SIG-M5 treated with dmso at 0.1 percent for 504 hours (cell line): ENCODE data around the gene TRIO.
"Not testable (repeated sequence)": the region's sequence is repeated elsewhere in the genome, so short reads cannot be mapped to it uniquely, and the experiment has no call there.

Source experiments
- DNase-seq: peaks from one replicate; lab custom pipeline; 2025; ENCODE audit not compliant: unreplicated experiment; lab: John Stamatoyannopoulos, UW

Gene TRIO

DNA sequence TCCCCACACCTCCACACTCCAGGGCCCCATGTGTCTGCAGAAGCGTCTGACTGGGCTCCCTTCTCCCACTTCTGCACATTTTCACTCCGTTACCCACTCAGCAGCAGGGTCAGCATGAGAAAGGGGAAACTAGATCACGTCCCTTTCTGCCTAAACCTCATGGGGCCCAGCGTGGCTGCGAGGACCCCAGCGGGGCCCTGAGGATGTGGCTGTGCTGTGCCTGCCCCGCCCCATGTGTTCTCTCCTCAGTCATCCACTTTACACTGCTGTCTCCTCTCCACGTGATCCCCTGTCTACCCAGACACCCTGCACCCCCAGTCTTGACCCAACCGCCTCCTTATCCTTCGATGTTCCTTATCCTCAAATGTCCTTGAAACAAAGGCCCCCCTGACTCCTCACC is 378.6 kb downstream of the TRIO start:
- DNase-seq = no peak

DNA sequence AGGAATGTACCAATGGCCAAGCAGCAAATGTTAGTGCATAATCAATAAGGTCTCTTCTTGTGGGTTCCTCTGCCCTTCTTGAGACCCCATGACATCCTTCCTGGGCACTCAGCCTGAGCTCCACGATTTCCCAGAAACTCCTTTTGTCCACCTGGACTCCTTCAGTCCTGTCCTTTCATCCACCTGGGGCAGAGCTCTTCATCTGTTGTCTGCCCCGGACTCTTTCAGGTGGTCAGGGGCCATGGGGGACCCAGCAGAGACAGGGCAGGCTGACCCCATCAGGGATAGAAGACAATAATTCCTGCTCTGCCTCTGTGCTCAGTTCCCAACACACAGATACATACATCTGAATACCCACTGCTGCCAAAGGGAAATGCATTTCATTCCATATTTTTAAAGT is 379.6 kb downstream of the TRIO start:
- DNase-seq = no peak

DNA sequence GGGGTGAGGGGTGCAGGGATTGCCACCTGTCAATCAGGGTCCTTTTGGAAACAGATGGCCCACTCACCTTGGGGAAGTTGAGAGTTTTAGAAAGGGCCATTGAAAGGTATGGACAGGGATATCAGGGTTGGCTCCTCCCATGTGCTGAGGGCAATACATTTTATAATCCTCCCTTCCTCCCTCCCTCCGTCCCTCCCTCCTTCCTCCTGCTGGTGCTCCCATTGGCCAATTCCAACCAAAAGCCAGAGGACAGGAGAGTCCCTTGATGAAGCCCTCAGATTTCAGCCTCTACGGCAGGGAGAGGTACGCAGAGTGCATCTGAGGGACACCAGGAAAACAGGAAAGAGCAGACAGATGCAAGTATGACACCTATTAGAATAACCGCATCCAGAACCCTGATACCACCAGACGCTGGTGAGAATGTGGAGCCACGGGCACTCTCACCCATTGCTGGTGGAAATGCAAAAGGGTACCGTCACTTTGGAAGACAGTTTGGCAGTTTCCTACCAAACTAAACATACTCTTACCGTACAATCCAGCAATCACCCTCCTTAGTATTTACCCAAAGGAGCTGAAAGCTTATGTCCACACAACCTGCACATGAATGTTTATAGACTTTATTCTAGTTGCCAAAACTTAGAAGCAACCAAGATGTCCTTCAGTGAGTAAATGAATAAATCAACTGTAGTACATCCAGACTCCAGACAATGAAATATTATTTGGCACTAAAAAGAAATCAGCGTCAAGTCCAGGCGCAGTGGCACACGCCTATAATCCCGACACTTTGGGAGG is 380.3 kb downstream of the TRIO start:
- DNase-seq = no peak

GRCh38 chr5:14525397-14525796 is 382.3 kb downstream of the TRIO start:
- no peak for DNase-seq

DNA sequence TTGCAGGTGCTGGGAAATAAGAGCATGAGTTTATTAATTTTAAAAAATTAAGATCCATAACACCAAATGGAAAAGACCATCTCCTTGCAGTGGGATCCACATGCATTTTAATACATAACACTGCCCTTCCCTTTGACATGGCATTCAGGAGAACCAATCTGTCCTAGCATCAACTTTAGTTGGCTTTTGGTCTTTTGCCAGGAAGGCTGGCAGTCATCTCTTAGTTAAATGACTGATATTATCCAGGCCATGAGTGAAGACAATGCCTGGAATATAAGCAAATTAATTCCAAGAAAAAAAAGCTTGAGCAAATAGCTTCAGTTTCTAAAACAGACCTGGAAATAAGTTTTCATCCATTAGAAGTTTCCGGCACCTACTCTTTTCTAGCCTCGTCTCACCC is 383.4 kb downstream of the TRIO start:
- DNase-seq = no peak

DNA sequence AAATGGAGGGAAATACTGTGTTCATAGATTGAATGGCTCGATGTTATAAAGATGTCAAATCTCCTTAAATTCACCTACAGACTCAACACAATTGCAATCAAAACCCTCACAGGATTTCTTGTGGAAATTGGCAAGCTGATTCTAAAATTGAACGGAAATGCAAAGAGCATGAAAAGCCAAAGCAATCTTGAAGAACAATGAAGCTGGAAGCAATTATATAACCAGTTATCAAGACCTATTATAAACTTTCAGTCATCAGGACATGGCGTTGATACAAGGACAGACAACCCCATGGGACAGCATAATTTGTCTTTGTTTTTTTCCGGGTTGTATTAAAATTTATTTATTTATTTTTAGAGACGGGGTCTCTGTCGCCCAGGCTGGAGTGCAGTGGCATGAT is 385.0 kb downstream of the TRIO start:
- DNase-seq = no peak

- DNase-seq = no peak
Measured at GRCh38 chr5:14528926-14529325, 385.8 kb downstream of the TRIO start.

DNA sequence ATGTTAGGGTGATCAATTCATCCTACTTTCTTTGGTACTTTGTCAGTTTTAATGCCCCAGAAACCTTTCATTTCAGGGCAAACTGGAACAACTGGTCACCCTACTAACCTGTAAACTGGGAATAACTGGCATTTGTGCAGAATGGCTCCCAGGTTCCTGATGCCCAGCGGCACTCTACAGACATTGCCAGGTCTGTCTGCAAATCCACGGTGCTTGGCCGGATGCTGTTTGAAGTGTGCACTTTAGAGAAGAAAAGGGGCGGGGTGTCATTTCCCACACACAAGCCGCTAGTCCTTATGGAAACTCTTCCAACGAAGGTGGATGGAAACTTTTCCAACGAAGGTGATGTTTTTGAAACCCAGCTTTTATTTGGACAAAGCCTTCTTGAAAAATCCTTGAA is 388.5 kb downstream of the TRIO start:
- no peak for DNase-seq

- no peak for DNase-seq
Measured at GRCh38 chr5:14532180-14532579, 389.0 kb downstream of the TRIO start.

GRCh38 chr5:14534773-14535172 is 391.6 kb downstream of the TRIO start:
- no peak for DNase-seq

- peak; percentile 91 for DNase-seq
Measured at GRCh38 chr5:14545308-14545707, 402.2 kb downstream of the TRIO start.

GRCh38 chr5:14545862-14546261 is 402.7 kb downstream of the TRIO start:
- DNase-seq = no peak

GRCh38 chr5:14547666-14548065 is 404.5 kb downstream of the TRIO start:
- DNase-seq = peak; percentile 62

- no peak for DNase-seq
Measured at GRCh38 chr5:14551211-14551610, 408.1 kb downstream of the TRIO start.

DNA sequence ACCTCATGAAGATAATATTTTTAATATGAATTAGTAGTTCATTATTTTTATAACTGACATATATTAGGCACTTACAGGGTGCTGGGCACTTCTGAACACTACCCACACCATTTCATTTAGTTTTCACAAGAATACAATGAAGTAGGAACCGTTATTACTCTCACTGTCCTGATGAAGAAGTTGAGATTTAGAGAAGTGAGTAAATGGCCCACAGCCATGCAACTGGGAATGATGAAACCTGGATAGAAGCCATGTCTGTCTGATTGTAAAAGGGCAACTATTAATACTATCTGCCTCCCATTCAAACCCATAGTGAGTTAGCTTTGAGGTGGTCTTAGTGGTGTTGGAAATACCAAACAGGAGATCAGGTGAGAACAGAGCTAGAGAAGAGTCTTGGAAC is 408.9 kb downstream of the TRIO start:
- DNase-seq = peak; percentile 42

GRCh38 chr5:14554288-14554687 is 411.1 kb downstream of the TRIO start:
- not testable (repeated sequence) for DNase-seq

DNA sequence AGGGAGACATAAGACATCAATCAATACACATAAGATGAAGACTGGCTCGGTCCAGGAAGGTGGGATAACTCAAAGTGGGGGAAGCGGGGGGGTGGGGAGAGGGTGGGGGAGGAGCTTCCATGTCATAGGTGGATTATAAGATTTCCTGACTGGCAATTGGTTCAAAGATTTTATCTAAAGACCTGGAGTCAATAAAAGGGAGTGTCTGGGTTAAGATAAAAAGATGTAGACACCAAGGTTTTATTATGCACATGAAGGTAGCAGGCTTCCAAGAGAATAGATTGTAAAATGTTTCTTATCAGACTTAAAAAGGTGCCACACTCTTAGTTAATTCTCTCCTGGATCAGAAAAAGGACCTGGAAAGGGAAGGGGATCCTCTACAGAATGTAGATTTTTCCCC is 412.9 kb downstream of the TRIO start:
- DNase-seq = no peak

- no peak for DNase-seq
Measured at GRCh38 chr5:14557203-14557770, 414.1 kb downstream of the TRIO start.

DNA sequence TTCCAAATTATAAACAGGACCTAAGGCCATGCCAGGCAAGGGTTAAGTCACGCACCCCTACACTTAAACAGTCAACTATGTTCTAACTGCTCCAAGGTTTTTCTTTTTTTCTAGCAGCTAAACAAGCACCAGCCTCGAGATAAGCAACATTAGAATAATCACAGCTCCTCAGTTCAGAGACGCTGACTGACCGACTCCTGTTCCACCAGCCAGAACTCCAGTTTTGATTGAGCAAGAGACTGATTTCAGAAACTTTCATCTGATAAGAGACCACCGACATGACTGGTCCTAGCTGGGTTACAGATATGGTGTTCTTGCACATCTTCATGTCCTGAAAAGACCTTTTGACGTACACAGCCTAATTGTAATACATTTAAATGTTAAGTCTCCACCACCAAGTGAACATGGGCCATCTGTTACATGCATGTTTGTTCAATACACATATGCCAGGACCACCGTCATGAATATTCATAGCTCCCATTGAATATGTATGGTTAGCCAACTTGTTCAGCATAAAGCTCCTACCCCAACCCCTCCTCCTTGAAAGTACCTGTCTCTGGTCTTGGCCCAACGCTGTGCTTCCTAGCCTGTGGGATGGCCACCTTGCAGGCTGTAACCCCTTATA is 414.8 kb downstream of the TRIO start:
- no peak for DNase-seq
